WTC11 (cell line): ENCODE measurements around the gene ZBTB12.

Experiments used
- E2F5 ChIP-seq: sonication (generic); formaldehyde crosslinking; IDR thresholded peaks from 2 replicates; pipeline ENCODE4 v1.8.1; 2022; ENCODE audit warnings: mild to moderate bottlenecking, moderate library complexity, missing genetic modification reagents
- ELF4 ChIP-seq: sonication (generic); formaldehyde crosslinking; IDR thresholded peaks from 2 replicates; pipeline ENCODE4 v1.8.1; 2022; ENCODE audit warnings: low read depth, mild to moderate bottlenecking, moderate library complexity, missing genetic modification reagents
- FOXP1 ChIP-seq: sonication (generic); formaldehyde crosslinking; IDR thresholded peaks from 2 replicates; pipeline ENCODE4 v1.8.0; 2022; ENCODE audit warnings: missing genetic modification reagents, mild to moderate bottlenecking, moderate library complexity, borderline replicate concordance
- GABPB1 ChIP-seq: sonication (generic); formaldehyde crosslinking; IDR thresholded peaks from 2 replicates; pipeline ENCODE4 v1.8.1; 2023; ENCODE audit warnings: mild to moderate bottlenecking, missing genetic modification reagents
- HMGA2 ChIP-seq: fragments of 250-450 bp; sonication (Bioruptor Pico); IDR thresholded peaks from 2 replicates; pipeline ENCODE4 v1.4.0; 2021; ENCODE audit warnings: mild to moderate bottlenecking, moderate library complexity
- KAT7 ChIP-seq: sonication (generic); formaldehyde crosslinking; IDR thresholded peaks from 2 replicates; pipeline ENCODE4 v1.8.1; 2023; ENCODE audit warnings: missing genetic modification reagents, mild to moderate bottlenecking, borderline replicate concordance
- SMAD3 ChIP-seq: sonication (generic); formaldehyde crosslinking; IDR thresholded peaks from 2 replicates; pipeline ENCODE4 v1.8.0; 2022; ENCODE audit warnings: missing genetic modification reagents, mild to moderate bottlenecking, borderline replicate concordance
- TCF7 ChIP-seq: sonication (generic); formaldehyde crosslinking; IDR thresholded peaks from 2 replicates; pipeline ENCODE4 v1.8.0; 2022; ENCODE audit warnings: mild to moderate bottlenecking, low read depth, missing genetic modification reagents, moderate library complexity
- ZSCAN18 ChIP-seq: fragments of 250-450 bp; sonication (Bioruptor Pico); IDR thresholded peaks from 2 replicates; pipeline ENCODE4 v2.1.2; 2022; ENCODE audit warnings: mild to moderate bottlenecking, moderate library complexity
- TF ChIP-seq, protein P1 (sequence below): fragments of 200-600 bp; IDR thresholded peaks from 2 replicates; pipeline ENCODE4 v1.8.0; 2022; ENCODE audit warnings: antibody characterized with exemption
- TF ChIP-seq, protein P2 (sequence below): sonication (generic); formaldehyde crosslinking; IDR thresholded peaks from 2 replicates; pipeline ENCODE4 v1.8.0; 2022; ENCODE audit warnings: missing genetic modification reagents

GRCh38 chr6:31908791-31909190 lies 6.9 kb upstream of the ZBTB12 start:
- TF ChIP-seq KAT7 (CRISPR knock-in tag) (no peak), E2F5 (CRISPR knock-in tag) (no peak), GABPB1 (CRISPR knock-in tag) (no peak), FOXP1 (CRISPR knock-in tag) (no peak), TCF7 (CRISPR knock-in tag) (no peak), HMGA2 (CRISPR knock-in tag) (no peak), SMAD3 (no peak), ZSCAN18 (no peak), ELF4 (CRISPR knock-in tag) (no peak)
- TF ChIP-seq, protein P1, sequence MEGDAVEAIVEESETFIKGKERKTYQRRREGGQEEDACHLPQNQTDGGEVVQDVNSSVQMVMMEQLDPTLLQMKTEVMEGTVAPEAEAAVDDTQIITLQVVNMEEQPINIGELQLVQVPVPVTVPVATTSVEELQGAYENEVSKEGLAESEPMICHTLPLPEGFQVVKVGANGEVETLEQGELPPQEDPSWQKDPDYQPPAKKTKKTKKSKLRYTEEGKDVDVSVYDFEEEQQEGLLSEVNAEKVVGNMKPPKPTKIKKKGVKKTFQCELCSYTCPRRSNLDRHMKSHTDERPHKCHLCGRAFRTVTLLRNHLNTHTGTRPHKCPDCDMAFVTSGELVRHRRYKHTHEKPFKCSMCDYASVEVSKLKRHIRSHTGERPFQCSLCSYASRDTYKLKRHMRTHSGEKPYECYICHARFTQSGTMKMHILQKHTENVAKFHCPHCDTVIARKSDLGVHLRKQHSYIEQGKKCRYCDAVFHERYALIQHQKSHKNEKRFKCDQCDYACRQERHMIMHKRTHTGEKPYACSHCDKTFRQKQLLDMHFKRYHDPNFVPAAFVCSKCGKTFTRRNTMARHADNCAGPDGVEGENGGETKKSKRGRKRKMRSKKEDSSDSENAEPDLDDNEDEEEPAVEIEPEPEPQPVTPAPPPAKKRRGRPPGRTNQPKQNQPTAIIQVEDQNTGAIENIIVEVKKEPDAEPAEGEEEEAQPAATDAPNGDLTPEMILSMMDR: no peak
- TF ChIP-seq, protein P2, sequence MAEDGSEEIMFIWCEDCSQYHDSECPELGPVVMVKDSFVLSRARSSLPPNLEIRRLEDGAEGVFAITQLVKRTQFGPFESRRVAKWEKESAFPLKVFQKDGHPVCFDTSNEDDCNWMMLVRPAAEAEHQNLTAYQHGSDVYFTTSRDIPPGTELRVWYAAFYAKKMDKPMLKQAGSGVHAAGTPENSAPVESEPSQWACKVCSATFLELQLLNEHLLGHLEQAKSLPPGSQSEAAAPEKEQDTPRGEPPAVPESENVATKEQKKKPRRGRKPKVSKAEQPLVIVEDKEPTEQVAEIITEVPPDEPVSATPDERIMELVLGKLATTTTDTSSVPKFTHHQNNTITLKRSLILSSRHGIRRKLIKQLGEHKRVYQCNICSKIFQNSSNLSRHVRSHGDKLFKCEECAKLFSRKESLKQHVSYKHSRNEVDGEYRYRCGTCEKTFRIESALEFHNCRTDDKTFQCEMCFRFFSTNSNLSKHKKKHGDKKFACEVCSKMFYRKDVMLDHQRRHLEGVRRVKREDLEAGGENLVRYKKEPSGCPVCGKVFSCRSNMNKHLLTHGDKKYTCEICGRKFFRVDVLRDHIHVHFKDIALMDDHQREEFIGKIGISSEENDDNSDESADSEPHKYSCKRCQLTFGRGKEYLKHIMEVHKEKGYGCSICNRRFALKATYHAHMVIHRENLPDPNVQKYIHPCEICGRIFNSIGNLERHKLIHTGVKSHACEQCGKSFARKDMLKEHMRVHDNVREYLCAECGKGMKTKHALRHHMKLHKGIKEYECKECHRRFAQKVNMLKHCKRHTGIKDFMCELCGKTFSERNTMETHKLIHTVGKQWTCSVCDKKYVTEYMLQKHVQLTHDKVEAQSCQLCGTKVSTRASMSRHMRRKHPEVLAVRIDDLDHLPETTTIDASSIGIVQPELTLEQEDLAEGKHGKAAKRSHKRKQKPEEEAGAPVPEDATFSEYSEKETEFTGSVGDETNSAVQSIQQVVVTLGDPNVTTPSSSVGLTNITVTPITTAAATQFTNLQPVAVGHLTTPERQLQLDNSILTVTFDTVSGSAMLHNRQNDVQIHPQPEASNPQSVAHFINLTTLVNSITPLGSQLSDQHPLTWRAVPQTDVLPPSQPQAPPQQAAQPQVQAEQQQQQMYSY (CRISPR knock-in tag): no peak
